Astrocyte (in vitro differentiated cells and primary cell): ENCODE data around the gene FNDC11. TPM values are rescaled to one million over a fixed set of nuclear protein-coding genes. Genes with fewer than 3 reads are reported as not detected.

Experiments
- DNase-seq: peaks from one replicate; pipeline ENCODE4 v3.0.0-alpha.2; 2010; ENCODE audit warnings: low read depth
- FAIRE-seq: peaks from 2 replicates; lab custom pipeline; 2011; peaks lifted over from hg19 to GRCh38; lab: Jason Lieb, UNC
- H2AFZ ChIP-seq: 2 replicates; pipeline ENCODE4 v1.6.0; 2012; ENCODE audit warnings: low read depth, low read length, inconsistent platforms
- H3K27ac ChIP-seq: 2 replicates; pipeline ENCODE4 v1.5.1; 2011; ENCODE audit warnings: low read depth, low read length, inconsistent platforms
- H3K27me3 ChIP-seq: 2 replicates; pipeline ENCODE4 v1.6.0; 2011; ENCODE audit warnings: low read length, inconsistent platforms; ENCODE audit not compliant: insufficient read depth
- H3K36me3 ChIP-seq: 2 replicates; pipeline ENCODE4 v1.5.1; 2011; ENCODE audit warnings: low read length, inconsistent platforms; ENCODE audit not compliant: insufficient read depth
- H3K4me1 ChIP-seq: 2 replicates; pipeline ENCODE4 v1.5.1; 2011; ENCODE audit warnings: low read length, inconsistent platforms; ENCODE audit not compliant: insufficient read depth
- H3K4me2 ChIP-seq: 2 replicates; pipeline ENCODE4 v1.6.0; 2012; ENCODE audit warnings: low read length, inconsistent platforms
- H3K4me3 ChIP-seq: 2 replicates; pipeline ENCODE4 v1.5.1; 2011; ENCODE audit warnings: low read depth, mild to moderate bottlenecking, low read length, inconsistent platforms; ENCODE audit not compliant: insufficient read depth
- H3K79me2 ChIP-seq: 2 replicates; pipeline ENCODE4 v1.6.0; 2012; ENCODE audit warnings: mild to moderate bottlenecking, low read length, inconsistent platforms; ENCODE audit not compliant: insufficient read depth
- H3K9ac ChIP-seq: 2 replicates; pipeline ENCODE4 v1.6.0; 2012; ENCODE audit warnings: mild to moderate bottlenecking, low read length, inconsistent platforms
- H3K9me3 ChIP-seq: 2 replicates; pipeline ENCODE4 v1.5.1; 2012; ENCODE audit warnings: low read depth, mild to moderate bottlenecking, low read length, inconsistent platforms; ENCODE audit not compliant: insufficient read depth
- H4K20me1 ChIP-seq: 2 replicates; pipeline ENCODE4 v1.6.0; 2012; ENCODE audit warnings: low read length, inconsistent platforms; ENCODE audit not compliant: insufficient read depth
- H3K27ac Mint-ChIP-seq: one replicate; pipeline ENCODE4 v1.8.0; 2021; ENCODE audit warnings: mild to moderate bottlenecking, mixed read lengths; ENCODE audit not compliant: unreplicated experiment
- H3K27me3 Mint-ChIP-seq: one replicate; pipeline ENCODE4 v1.8.0; 2021; ENCODE audit warnings: low read depth, mixed read lengths; ENCODE audit not compliant: unreplicated experiment
- H3K36me3 Mint-ChIP-seq: one replicate; pipeline ENCODE4 v1.8.0; 2021; ENCODE audit warnings: low read depth, mixed read lengths; ENCODE audit not compliant: unreplicated experiment
- H3K4me1 Mint-ChIP-seq: one replicate; pipeline ENCODE4 v1.8.0; 2021; ENCODE audit warnings: low read depth, mixed read lengths; ENCODE audit not compliant: unreplicated experiment
- H3K4me3 Mint-ChIP-seq: one replicate; pipeline ENCODE4 v1.8.0; 2021; ENCODE audit warnings: mild to moderate bottlenecking, moderate library complexity, mixed read lengths; ENCODE audit not compliant: unreplicated experiment
- H3K9me3 Mint-ChIP-seq: one replicate; pipeline ENCODE4 v1.8.0; 2021; ENCODE audit warnings: mild to moderate bottlenecking, mixed read lengths; ENCODE audit not compliant: unreplicated experiment
- EZH2 ChIP-seq: IDR thresholded peaks from 2 replicates; pipeline ENCODE4 v1.6.1; 2012; ENCODE audit warnings: mild to moderate bottlenecking, low read length, inconsistent platforms; ENCODE audit not compliant: insufficient read depth
- total RNA-seq: library from RNA; stranded (reverse); gene quantifications from 2 replicates; pipeline ENCODE4 v1.2.1, GENCODE V29; 2021
- TF ChIP-seq, protein P1 (sequence below): IDR thresholded peaks from 2 replicates; pipeline ENCODE4 v1.5.1; 2011; ENCODE audit warnings: low read depth, mild to moderate bottlenecking, inconsistent platforms, low read length, moderate library complexity; ENCODE audit not compliant: insufficient read depth

Gene FNDC11
- total RNA-seq, 1 donor from 2014 or later = 0.20 TPM

DNA sequence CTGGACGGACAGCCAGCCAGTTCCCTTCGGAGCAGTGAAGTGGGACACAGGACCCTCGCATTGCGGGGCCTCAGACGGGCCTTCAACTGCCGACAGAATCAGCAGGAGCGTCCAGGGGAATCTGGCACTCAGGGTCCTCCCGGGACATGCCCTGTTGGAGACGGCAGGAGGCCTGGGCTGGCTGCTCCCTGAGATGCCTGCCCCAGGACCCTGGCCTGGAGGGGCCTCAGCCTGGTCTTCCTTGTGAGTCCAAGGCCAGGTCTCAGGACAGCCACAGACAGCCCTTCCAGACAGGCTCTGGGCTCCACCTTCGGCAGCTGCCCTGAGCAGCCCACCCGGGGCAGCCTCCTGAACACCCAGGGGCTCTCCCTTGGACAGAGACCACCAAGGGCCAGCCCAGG, 34.7 kb downstream of the FNDC11 start:
- Histone ChIP-seq H3K9me3 (no peaks in the 10 kb centered on the region), H3K79me2 (no peaks in the 10 kb centered on the region), H3K27ac (no peak overlapping the region), H3K27me3 (no peaks in the 10 kb centered on the region), H3K9ac (no peak overlapping the region), H2AFZ (no peak overlapping the region), H3K4me3 (no peak overlapping the region), H3K36me3 (no peaks in the 10 kb centered on the region), H3K4me1 (no peaks in the 10 kb centered on the region), H4K20me1 (no peaks in the 10 kb centered on the region), H3K4me2 (no peak overlapping the region)
- FAIRE-seq (no peak), DNase-seq (no peak)
- H3K36me3 Mint-ChIP-seq = peaks cover 9% of the 10 kb centered on the region
- H3K27ac Mint-ChIP-seq = peak overlapping the region; percentile 55
- H3K9me3 Mint-ChIP-seq = no peaks in the 10 kb centered on the region
- no peak overlapping the region for H3K4me3 Mint-ChIP-seq
- peaks cover 4% of the 10 kb centered on the region for H3K27me3 Mint-ChIP-seq
- H3K4me1 Mint-ChIP-seq = no peaks in the 10 kb centered on the region
- TF ChIP-seq EZH2 = no peak
- TF ChIP-seq, protein P1, sequence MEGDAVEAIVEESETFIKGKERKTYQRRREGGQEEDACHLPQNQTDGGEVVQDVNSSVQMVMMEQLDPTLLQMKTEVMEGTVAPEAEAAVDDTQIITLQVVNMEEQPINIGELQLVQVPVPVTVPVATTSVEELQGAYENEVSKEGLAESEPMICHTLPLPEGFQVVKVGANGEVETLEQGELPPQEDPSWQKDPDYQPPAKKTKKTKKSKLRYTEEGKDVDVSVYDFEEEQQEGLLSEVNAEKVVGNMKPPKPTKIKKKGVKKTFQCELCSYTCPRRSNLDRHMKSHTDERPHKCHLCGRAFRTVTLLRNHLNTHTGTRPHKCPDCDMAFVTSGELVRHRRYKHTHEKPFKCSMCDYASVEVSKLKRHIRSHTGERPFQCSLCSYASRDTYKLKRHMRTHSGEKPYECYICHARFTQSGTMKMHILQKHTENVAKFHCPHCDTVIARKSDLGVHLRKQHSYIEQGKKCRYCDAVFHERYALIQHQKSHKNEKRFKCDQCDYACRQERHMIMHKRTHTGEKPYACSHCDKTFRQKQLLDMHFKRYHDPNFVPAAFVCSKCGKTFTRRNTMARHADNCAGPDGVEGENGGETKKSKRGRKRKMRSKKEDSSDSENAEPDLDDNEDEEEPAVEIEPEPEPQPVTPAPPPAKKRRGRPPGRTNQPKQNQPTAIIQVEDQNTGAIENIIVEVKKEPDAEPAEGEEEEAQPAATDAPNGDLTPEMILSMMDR = no peak

DNA sequence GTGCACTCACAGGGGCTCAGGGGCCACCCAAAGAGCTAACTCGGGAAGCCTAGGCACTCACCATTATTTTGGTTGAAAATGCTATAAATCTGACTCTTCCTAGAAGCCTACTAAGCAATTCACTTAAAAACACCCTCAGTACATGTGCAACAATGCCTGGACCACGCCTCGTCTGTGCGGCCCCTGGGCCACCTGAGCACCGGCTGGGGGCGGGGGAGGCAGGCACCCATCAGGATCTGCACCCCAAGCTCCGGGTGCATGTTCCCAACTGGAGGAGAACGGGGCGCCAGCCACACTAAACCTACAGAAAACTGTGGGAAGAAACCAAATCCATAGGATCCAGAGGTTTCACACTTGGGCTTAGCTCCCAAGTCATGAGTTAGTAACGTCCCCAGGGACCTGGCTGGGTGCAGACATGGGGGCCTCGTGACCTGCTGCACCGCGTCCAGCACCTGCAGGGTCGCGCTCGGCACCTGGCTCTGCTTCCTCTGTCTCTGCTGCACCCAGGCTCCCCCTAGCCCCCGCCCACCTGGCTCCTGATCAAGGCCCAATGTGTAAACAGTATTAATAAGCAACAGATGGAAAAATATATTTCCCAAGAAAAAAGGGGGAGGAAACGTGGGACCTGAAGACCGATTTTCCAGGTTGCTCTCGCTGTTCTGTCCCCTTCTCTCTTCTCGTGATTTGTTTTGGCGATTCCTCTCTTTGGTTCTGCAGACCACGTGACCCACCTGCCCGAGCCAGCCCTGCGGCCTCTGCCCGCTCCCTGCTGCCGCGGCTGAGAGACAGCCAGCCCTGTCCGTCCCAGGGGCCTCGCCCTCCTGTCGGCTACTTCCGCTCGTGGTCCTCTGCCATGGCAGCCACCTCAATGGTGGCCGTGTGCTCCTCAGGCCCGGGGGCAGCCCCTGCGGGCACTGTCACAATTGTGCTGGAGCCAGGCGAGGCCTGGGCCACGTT, 35.6 kb downstream of the FNDC11 start:
- H3K9ac ChIP-seq = no peak overlapping the region
- Mint-ChIP-seq H3K4me3 (no peak overlapping the region), H3K27ac (no peak overlapping the region), H3K4me1 (peaks cover 2% of the 10 kb centered on the region), H3K27me3 (peaks cover 4% of the 10 kb centered on the region), H3K9me3 (no peaks in the 10 kb centered on the region), H3K36me3 (peaks cover 9% of the 10 kb centered on the region)
- H3K79me2 ChIP-seq = no peaks in the 10 kb centered on the region
- no peaks in the 10 kb centered on the region for H4K20me1 ChIP-seq
- no peak overlapping the region for H3K4me2 ChIP-seq
- no peak overlapping the region for H2AFZ ChIP-seq
- H3K27me3 ChIP-seq = no peaks in the 10 kb centered on the region
- peaks cover 7% of the 10 kb centered on the region for H3K4me1 ChIP-seq
- DNase-seq = no peak
- no peak for FAIRE-seq
- no peak overlapping the region for H3K27ac ChIP-seq
- no peaks in the 10 kb centered on the region for H3K36me3 ChIP-seq
- no peaks in the 10 kb centered on the region for H3K9me3 ChIP-seq
- H3K4me3 ChIP-seq = no peak overlapping the region
- TF ChIP-seq, protein P1 = no peak
- TF ChIP-seq EZH2 = no peak
